ENCODE results near the gene HSD17B13. TPM values are rescaled to one million over a fixed set of nuclear protein-coding genes. Genes with fewer than 3 reads are reported as not detected.

Gene HSD17B13
- total RNA-seq, 1 experiment from 2014 or later: not detected

- TF ChIP-seq USF1 (CRISPR knock-in tag; IDR thresholded peaks at IDR 0.05) (no peak), FOXP4 (CRISPR knock-in tag; IDR thresholded peaks at IDR 0.05) (no peak), NFE2L1 (CRISPR knock-in tag; IDR thresholded peaks at IDR 0.05) (no peak), IRF2 (CRISPR knock-in tag; IDR thresholded peaks at IDR 0.05; ENCODE audit: borderline replicate concordance, low read depth) (no peak)
These were observed 48.4 kb downstream of the HSD17B13 start (continued) for GRCh38 chr4:87274327-87274726.

GRCh38 chr4:87270825-87271224 lies 51.9 kb downstream of the HSD17B13 start:
- no peak overlapping the region for H3K27ac Mint-ChIP-seq
- no peak overlapping the region for H3K4me3 Mint-ChIP-seq
- no peaks in the 10 kb centered on the region for H3K9me3 Mint-ChIP-seq
- H3K27me3 Mint-ChIP-seq (ENCODE audit: low read depth): no peaks in the 10 kb centered on the region; the same call in 1 of the 2 replicates
- ATAC-seq: peak; percentile 78
- H3K4me1 Mint-ChIP-seq: peaks cover 8% of the 10 kb centered on the region; the same call in 1 of the 2 replicates
- ChIA-PET POLR2A (no interaction called here), CTCF (interaction anchor here (0.7 to 2.0 kb wide), 4 partner anchors 105 to 569 kb away, joined by 3 to 6 read pairs (median 6); no protein-coding TSS in a partner anchor)
- no peaks in the 10 kb centered on the region for H3K36me3 Mint-ChIP-seq
- TF ChIP-seq TEAD1 (CRISPR knock-in tag; IDR thresholded peaks at IDR 0.05) (no peak), E2F4 (CRISPR knock-in tag; IDR thresholded peaks at IDR 0.05; ENCODE audit: borderline replicate concordance, low read depth) (no peak), ZNF532 (CRISPR knock-in tag; IDR thresholded peaks at IDR 0.05; ENCODE audit: borderline replicate concordance) (no peak), ZSCAN18 (CRISPR knock-in tag; IDR thresholded peaks at IDR 0.05) (no peak), ZNF232 (CRISPR knock-in tag; IDR thresholded peaks at IDR 0.05) (no peak), TEAD4 (CRISPR knock-in tag; IDR thresholded peaks at IDR 0.05) (no peak), ZNF121 (CRISPR knock-in tag; IDR thresholded peaks at IDR 0.05) (no peak), TP53 (CRISPR knock-in tag; IDR thresholded peaks at IDR 0.05) (no peak), NFATC4 (CRISPR knock-in tag; IDR thresholded peaks at IDR 0.05) (no peak), PRDM15 (CRISPR knock-in tag; IDR thresholded peaks at IDR 0.05) (no peak), ZNF396 (CRISPR knock-in tag; IDR thresholded peaks at IDR 0.05; ENCODE audit: borderline replicate concordance) (no peak), E2F5 (CRISPR knock-in tag; IDR thresholded peaks at IDR 0.05) (no peak), MYBL2 (CRISPR knock-in tag; IDR thresholded peaks at IDR 0.05) (no peak)
- DNase-seq (ENCODE audit: low spot score): peak; percentile 13

All from WTC11 (cell line).